GM12878 (cell line): ENCODE data around the gene DCUN1D3. TPM values are rescaled to one million over a fixed set of nuclear protein-coding genes. Genes with fewer than 3 reads are reported as not detected.

ENCODE experiments used
- ATAC-seq: fragments of 200-7000 bp; cut with Tn5 transposase; 3 replicates; pipeline ENCODE4 v1.9.1; 2020; ENCODE audit warnings: mild to moderate bottlenecking, moderate library complexity
- BruUV-seq: library from RNA; stranded (reverse); fragments of 400-500 nt; replicated peaks from 2 replicates; lab custom pipeline; 2021; lab: Mats Ljungman, UMichigan
- CTCF ChIA-PET: fragments of 300-600 bp; sonication (Branson Sonifier 250); formaldehyde crosslinking; extraction: SDS; loops from one replicate; lab custom pipeline; 2021; ENCODE audit warnings: inconsistent platforms; lab: Yijun Ruan, JAX
- POLR2A ChIA-PET: fragments of 350-600 bp; formaldehyde crosslinking; extraction: SDS; loops from one replicate; lab custom pipeline; 2021; ENCODE audit warnings: inconsistent platforms; lab: Charles Lee
- RAD21 ChIA-PET: fragments of 300-600 bp; sonication (Branson Sonifier 250); formaldehyde crosslinking; loops from one replicate; lab custom pipeline; 2023; ENCODE audit warnings: antibody characterized with exemption; ENCODE audit not compliant: unreplicated experiment; lab: Charles Lee
- SMC1A ChIA-PET: fragments of 300-600 bp; sonication (Branson Sonifier 250); formaldehyde crosslinking; loops from one replicate; lab custom pipeline; 2023; ENCODE audit not compliant: unreplicated experiment, uncharacterized antibody; lab: Charles Lee
- DNase-seq: peaks from one replicate; pipeline ENCODE4 v3.0.0-alpha.2; 2011; ENCODE audit warnings: low read depth, low spot score
- FAIRE-seq: peaks from 3 replicates; lab custom pipeline; 2011; peaks lifted over from hg19 to GRCh38; lab: Jason Lieb, UNC
- H2AFZ ChIP-seq: 2 replicates; pipeline ENCODE4 v1.6.0; 2011; ENCODE audit warnings: low read depth, low read length, control low read depth; ENCODE audit not compliant: control insufficient read depth
- H3K27ac ChIP-seq: 2 replicates; pipeline ENCODE4 v1.5.1; 2011; ENCODE audit warnings: control low read depth; ENCODE audit not compliant: control insufficient read depth, insufficient read depth
- H3K27me3 ChIP-seq, 2 experiments: replicated peaks in 1 of 2; 2 replicates each; pipeline versions ENCODE4 v1.6.0 to v1.6.1; 2011; ENCODE audit warnings: low read length in 1 of 2; ENCODE audit not compliant: control insufficient read depth in 2 of 2, insufficient read depth in 2 of 2
- H3K36me3 ChIP-seq, 2 experiments: 2 replicates each; pipeline ENCODE4 v1.5.1; 2011; ENCODE audit warnings: low read length in 1 of 2; ENCODE audit not compliant: control insufficient read depth in 2 of 2, insufficient read depth in 2 of 2
- H3K4me1 ChIP-seq: 2 replicates; pipeline ENCODE4 v1.6.1; 2011; ENCODE audit warnings: mild to moderate bottlenecking, low read length, moderate library complexity, mixed read lengths; ENCODE audit not compliant: control insufficient read depth, insufficient read depth
- H3K4me2 ChIP-seq: 2 replicates; pipeline ENCODE4 v1.6.0; 2011; ENCODE audit warnings: control low read depth; ENCODE audit not compliant: control insufficient read depth, insufficient read depth
- H3K4me3 ChIP-seq: fragments of 200-600 bp; sonication (generic); 2 replicates; pipeline ENCODE4 v1.5.1; 2016
- H3K79me2 ChIP-seq: 2 replicates; pipeline ENCODE4 v1.6.0; 2011; ENCODE audit warnings: low read length; ENCODE audit not compliant: control insufficient read depth, insufficient read depth
- H3K9ac ChIP-seq: 2 replicates; pipeline ENCODE4 v1.8.0; 2011; ENCODE audit warnings: low read length, control low read depth, mixed read lengths; ENCODE audit not compliant: control insufficient read depth, insufficient read depth
- H3K9me3 ChIP-seq: replicated peaks from 3 replicates; pipeline ENCODE4 v1.5.1; 2011; ENCODE audit warnings: mild to moderate bottlenecking, low read length; ENCODE audit not compliant: control insufficient read depth, insufficient read depth
- H4K20me1 ChIP-seq: 2 replicates; pipeline ENCODE4 v1.6.0; 2011; ENCODE audit not compliant: control insufficient read depth, insufficient read depth
- CBX3 ChIP-seq: fragments of 200-600 bp; sonication (generic); IDR thresholded peaks from 2 replicates; pipeline ENCODE4 v1.6.1; 2016; ENCODE audit warnings: low read depth, borderline replicate concordance
- HCFC1 ChIP-seq: fragments of 150-350 bp; IDR thresholded peaks from 2 replicates; pipeline ENCODE4 v1.6.1; 2014; ENCODE audit warnings: low read length
- IKZF2 ChIP-seq, 2 experiments: fragments of 450-650 bp; IDR thresholded peaks; 2 replicates each; pipeline ENCODE4 v1.6.1; 2017; ENCODE audit warnings: mild to moderate bottlenecking in 2 of 2, moderate library complexity in 2 of 2
- PAX5 ChIP-seq: IDR thresholded peaks from 2 replicates; pipeline ENCODE4 v1.6.1; 2011; ENCODE audit warnings: low read depth, low read length, borderline replicate concordance
- POLR2A ChIP-seq: IDR thresholded peaks from 2 replicates; pipeline ENCODE4 v1.6.1; 2011; ENCODE audit warnings: low read depth, mild to moderate bottlenecking, low read length
- RELB ChIP-seq: fragments of 450-650 bp; IDR thresholded peaks from 2 replicates; pipeline ENCODE4 v1.6.1; 2017; ENCODE audit warnings: low read depth, mild to moderate bottlenecking, moderate library complexity
- SMAD5 ChIP-seq: IDR thresholded peaks from 2 replicates; pipeline ENCODE4 v1.6.1; 2016; ENCODE audit warnings: antibody characterized with exemption, low read depth
- STAT1 ChIP-seq: fragments of 450-650 bp; conservative IDR thresholded peaks from 2 replicates; pipeline ENCODE4 v1.6.1; 2014; ENCODE audit warnings: antibody characterized with exemption, mild to moderate bottlenecking
- ZBTB11 ChIP-seq: fragments of 450-650 bp; formaldehyde crosslinking; IDR thresholded peaks from 2 replicates; pipeline ENCODE4 v1.5.0; 2022; ENCODE audit warnings: mild to moderate bottlenecking, missing genetic modification characterization
- WGBS: methylation state at CpG from one replicate; pipeline ENCODE4 v1.1.6; 2016; ENCODE audit warnings: low lambda C conversion rate; ENCODE audit not compliant: insufficient replicate concordance, insufficient coverage; ENCODE audit errors: missing lambda C conversion rate; 5-methylcytosine and 5-hydroxymethylcytosine counted together
- in situ Hi-C: fragments of 300-500 bp; cut with MboI; formaldehyde crosslinking; loops from 9 replicates; pipeline ENCODE4 v1.14.3; 2018; ENCODE audit warnings: mixed read lengths
- intact Hi-C: fragments of 100-400 bp; cut with micrococcal nuclease; formaldehyde crosslinking; loops from one replicate; pipeline ENCODE4 v1.14.2; 2022; ENCODE audit not compliant: unreplicated experiment
- polyA plus RNA-seq, 11 experiments: library from polyadenylated mRNA; depleted of rRNA in 4 of 11; unstranded in 6 of 11; stranded (reverse) in 5 of 11; fragments of >200 nt; fragmentation: Nextera tagmentation in 4 of 11; fragmentation: Illumina TruSeq in 1 of 11; extraction: Ambion mirVana in 4 of 11; extraction: Trizol in 1 of 11; gene quantifications; 1 replicate in 1 of 11; 2 replicates in 10 of 11; pipeline versions ENCODE4 v1.2.1 to v1.2.3, GENCODE V29; 2011 to 2016; ENCODE audit warnings: inconsistent platforms in 2 of 11, missing spikeins in 2 of 11, low read depth in 1 of 11
- total RNA-seq, 4 experiments: library from RNA; depleted of rRNA in 3 of 4; stranded (reverse); fragments of >200 nt in 3 of 4; fragmentation: Illumina TruSeq in 1 of 4; extraction: Trizol in 1 of 4; gene quantifications; 2 replicates each; pipeline versions ENCODE4 v1.2.1 to v1.2.3, GENCODE V29; 2013 to 2021
- TF ChIP-seq, protein P1 (sequence below): IDR thresholded peaks from 2 replicates; pipeline ENCODE4 v1.6.1; 2012; ENCODE audit warnings: low read depth, low read length, improper control_type of control experiment

The DCUN1D3 gene
- total and polyA plus RNA-seq, 10 of the 15 experiments (the other 5 are each of a cell fraction or from before 2014, with no cell fraction given), result 0.47 to 4.5 (median 1.9) TPM

DNA sequence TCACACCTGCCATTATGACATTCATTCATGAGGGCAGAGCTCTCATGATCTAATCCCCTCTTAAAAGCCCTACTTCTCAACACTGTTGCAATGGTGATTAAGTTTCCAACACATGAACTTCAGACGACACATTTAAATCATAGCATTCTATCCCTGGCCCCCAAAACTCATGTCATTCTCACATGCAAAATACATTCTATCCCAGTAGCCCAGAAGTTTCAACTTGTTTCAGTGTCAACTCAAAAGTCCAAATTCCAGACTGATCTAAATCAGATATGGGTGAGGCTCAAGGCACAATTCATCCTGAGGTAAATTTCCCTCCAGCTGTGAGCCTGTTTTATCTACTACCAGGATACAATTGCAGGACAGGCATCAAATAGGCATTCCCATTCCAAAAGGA is 25.6 kb upstream of the DCUN1D3 start:
- H3K4me1 ChIP-seq, result no peaks in the 10 kb centered on the region
- TF ChIP-seq RELB (no peak), STAT1 (no peak), IKZF2 (IDR thresholded peaks at IDR 0.05) (no peak), PAX5 (no peak), HCFC1 (no peak), ZBTB11 (CRISPR knock-in tag) (no peak), CBX3 (no peak), SMAD5 (no peak), POLR2A (no peak)
- TF ChIP-seq, protein P1, sequence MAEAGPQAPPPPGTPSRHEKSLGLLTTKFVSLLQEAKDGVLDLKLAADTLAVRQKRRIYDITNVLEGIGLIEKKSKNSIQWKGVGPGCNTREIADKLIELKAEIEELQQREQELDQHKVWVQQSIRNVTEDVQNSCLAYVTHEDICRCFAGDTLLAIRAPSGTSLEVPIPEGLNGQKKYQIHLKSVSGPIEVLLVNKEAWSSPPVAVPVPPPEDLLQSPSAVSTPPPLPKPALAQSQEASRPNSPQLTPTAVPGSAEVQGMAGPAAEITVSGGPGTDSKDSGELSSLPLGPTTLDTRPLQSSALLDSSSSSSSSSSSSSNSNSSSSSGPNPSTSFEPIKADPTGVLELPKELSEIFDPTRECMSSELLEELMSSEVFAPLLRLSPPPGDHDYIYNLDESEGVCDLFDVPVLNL, result no peak
- TF ChIP-seq, all 136 proteins: peak for 0
- in situ Hi-C loops (no loop called here), intact Hi-C loops (no loop called here)
- DNase-seq, result no peak
- SMC1A ChIA-PET, result no interaction called here
- no peaks in the 10 kb centered on the region for H3K79me2 ChIP-seq
- H3K27me3 ChIP-seq, result no peaks in the 10 kb centered on the region
- H4K20me1 ChIP-seq, result no peaks in the 10 kb centered on the region
- WGBS, result 95% methylated on average over 1 of the region's 1 CpG
- CTCF ChIA-PET, result no interaction called here
- no peak for ATAC-seq
- 0 out of 4 replicates have a peak, but pooled peaks cover 0 to 4% of the 10 kb centered on the region in 2 experiments for H3K36me3 ChIP-seq
- no peak overlapping the region for H3K27ac ChIP-seq
- no peaks in the 10 kb centered on the region for H3K9me3 ChIP-seq
- H2AFZ ChIP-seq, result no peak overlapping the region
- H3K4me2 ChIP-seq, result no peak overlapping the region
- RAD21 ChIA-PET, result no interaction called here
- POLR2A ChIA-PET, result no interaction called here
- H3K9ac ChIP-seq, result no peak overlapping the region
- no peak overlapping the region for H3K4me3 ChIP-seq
- no peak for FAIRE-seq
- no TSS peak for BruUV-seq
